Caco-2 (cell line): ENCODE results near the gene GFAP. TPM values are rescaled to one million over a fixed set of nuclear protein-coding genes. Genes with fewer than 3 reads are reported as not detected.

Experiments used
- BruUV-seq: library from RNA; stranded (reverse); fragments of 400-500 nt; replicated peaks from 2 replicates; lab custom pipeline; 2021; lab: Mats Ljungman, UMichigan
- CTCF ChIA-PET: fragments of 300-600 bp; sonication (Branson Sonifier 250); formaldehyde crosslinking; loops from one replicate; lab custom pipeline; 2022; ENCODE audit warnings: antibody characterized with exemption; lab: Charles Lee
- POLR2A ChIA-PET: fragments of 300-600 bp; sonication (Branson Sonifier 250); formaldehyde crosslinking; loops from one replicate; lab custom pipeline; 2022; ENCODE audit warnings: antibody characterized with exemption; lab: Charles Lee
- DNase-seq, 2 experiments: peaks; one replicate each; pipeline versions ENCODE4 v3.0.0 to v3.0.0-alpha.2; 2020 to 2022
- H3K27me3 ChIP-seq: replicated peaks from 2 replicates; pipeline ENCODE4 v1.6.0; 2011; ENCODE audit warnings: low read length; ENCODE audit not compliant: control insufficient read depth, insufficient read depth
- H3K36me3 ChIP-seq: 2 replicates; pipeline ENCODE4 v1.5.1; 2011; ENCODE audit warnings: low read length; ENCODE audit not compliant: control insufficient read depth, insufficient read depth
- H3K4me1 ChIP-seq: fragments of 250-450 bp; sonication (Bioruptor Pico); 2 replicates; pipeline ENCODE4 v1.5.1; 2020; ENCODE audit warnings: mild to moderate bottlenecking
- H3K4me3 ChIP-seq: 2 replicates; pipeline ENCODE4 v1.5.1; 2011; ENCODE audit warnings: low read depth, mild to moderate bottlenecking, control low read depth, low read length
- H3K9me3 ChIP-seq: fragments of 250-450 bp; sonication (Bioruptor Pico); 2 replicates; pipeline ENCODE4 v1.5.1; 2020; ENCODE audit warnings: mild to moderate bottlenecking, moderate library complexity
- H3K27ac Mint-ChIP-seq: one replicate; pipeline ENCODE4 v1.8.0; 2022; ENCODE audit warnings: mixed read lengths; ENCODE audit not compliant: unreplicated experiment
- H3K27me3 Mint-ChIP-seq: one replicate; pipeline ENCODE4 v1.8.0; 2022; ENCODE audit warnings: mixed read lengths; ENCODE audit not compliant: insufficient read depth, unreplicated experiment
- H3K36me3 Mint-ChIP-seq: one replicate; pipeline ENCODE4 v1.8.0; 2022; ENCODE audit warnings: mild to moderate bottlenecking, mixed read lengths; ENCODE audit not compliant: insufficient read depth, unreplicated experiment
- H3K4me1 Mint-ChIP-seq: one replicate; pipeline ENCODE4 v1.8.0; 2022; ENCODE audit warnings: low read depth, mixed read lengths; ENCODE audit not compliant: unreplicated experiment
- H3K4me3 Mint-ChIP-seq: one replicate; pipeline ENCODE4 v1.8.0; 2022; ENCODE audit warnings: mild to moderate bottlenecking, moderate library complexity, mixed read lengths; ENCODE audit not compliant: unreplicated experiment
- H3K9me3 Mint-ChIP-seq: one replicate; pipeline ENCODE4 v1.8.0; 2022; ENCODE audit warnings: mixed read lengths; ENCODE audit not compliant: unreplicated experiment
- CTCF ChIP-seq, 2 experiments: fragments of 200-600 bp in 1 of 2; IDR thresholded peaks; 1 replicate in 1 of 2; 2 replicates in 1 of 2; pipeline versions ENCODE4 v1.5.1 to v1.8.0; 2011 to 2022; ENCODE audit warnings: antibody characterized with exemption in 1 of 2, control low read depth in 1 of 2, inconsistent platforms in 1 of 2, low read depth in 1 of 2, low read length in 1 of 2, mild to moderate bottlenecking in 1 of 2, moderate library complexity in 1 of 2; ENCODE audit not compliant: insufficient read depth in 1 of 2, severe bottlenecking in 1 of 2, unreplicated experiment in 1 of 2
- intact Hi-C: fragments of 100-400 bp; cut with micrococcal nuclease; formaldehyde crosslinking; loops from one replicate; pipeline ENCODE4 v1.10.0; 2022; ENCODE audit not compliant: unreplicated experiment
- total RNA-seq: library from RNA; stranded (reverse); gene quantifications from 2 replicates; pipeline ENCODE4 v1.2.3, GENCODE V29; 2022

The GFAP gene
- total RNA-seq, 1 experiment from 2014 or later, result not detected

GRCh38 chr17:44906763-44907728 is 8.3 kb downstream of the GFAP start:
- POLR2A ChIA-PET, result no interaction called here
- no peaks in the 10 kb centered on the region for H3K27me3 Mint-ChIP-seq
- DNase-seq, result no peak
- Histone ChIP-seq H3K9me3 (no peaks in the 10 kb centered on the region), H3K27me3 (no peaks in the 10 kb centered on the region), H3K36me3 (no peaks in the 10 kb centered on the region), H3K4me1 (peaks cover 8% of the 10 kb centered on the region), H3K4me3 (no peak overlapping the region)
- no TSS peak for BruUV-seq
- H3K4me1 Mint-ChIP-seq, result peaks cover 18% of the 10 kb centered on the region
- H3K27ac Mint-ChIP-seq, result no peak overlapping the region
- CTCF ChIA-PET, result no interaction called here
- H3K36me3 Mint-ChIP-seq, result no peaks in the 10 kb centered on the region
- H3K4me3 Mint-ChIP-seq, result no peak overlapping the region
- no peaks in the 10 kb centered on the region for H3K9me3 Mint-ChIP-seq
- intact Hi-C loops, result no loop called here
- TF ChIP-seq CTCF (IDR thresholded peaks at IDR 0.05; ENCODE audit: insufficient read depth in 1 of 2, low read depth in 1 of 2, low read length in 1 of 2, severe bottlenecking in 1 of 2, unreplicated experiment in 1 of 2), result no peak

- Mint-ChIP-seq H3K27ac (peak overlapping the region; percentile 3), H3K4me1 (peaks cover 18% of the 10 kb centered on the region), H3K4me3 (no peak overlapping the region), H3K27me3 (no peaks in the 10 kb centered on the region), H3K36me3 (no peaks in the 10 kb centered on the region), H3K9me3 (no peaks in the 10 kb centered on the region)
- Histone ChIP-seq H3K4me3 (no peak overlapping the region), H3K27me3 (no peaks in the 10 kb centered on the region), H3K9me3 (no peaks in the 10 kb centered on the region), H3K36me3 (no peaks in the 10 kb centered on the region), H3K4me1 (peaks cover 8% of the 10 kb centered on the region)
- intact Hi-C loops, result no loop called here
- no TSS peak for BruUV-seq
- TF ChIP-seq CTCF (IDR thresholded peaks at IDR 0.05; ENCODE audit: insufficient read depth in 1 of 2, low read depth in 1 of 2, low read length in 1 of 2, severe bottlenecking in 1 of 2, unreplicated experiment in 1 of 2), result no peak
- ChIA-PET POLR2A (no interaction called here), CTCF (no interaction called here)
- DNase-seq, result no peak
Measured at GRCh38 chr17:44906010-44906646, 9.2 kb downstream of the GFAP start.
